ENCODE data around the gene POU2AF2. TPM values are rescaled to one million over a fixed set of nuclear protein-coding genes. Genes with fewer than 3 reads are reported as not detected.

POU2AF2 gene
- total RNA-seq, 1 experiment from 2014 or later = not detected

GRCh38 chr11:111253630-111254029, 8.1 kb downstream of the POU2AF2 start:
- Histone ChIP-seq H3K4ac (ENCODE audit: low read depth, low read length) (no peak overlapping the region), H3K4me1 (ENCODE audit: insufficient read depth, low read length) (no peaks in the 10 kb centered on the region)

More at GRCh38 chr11:111253630-111254029, 8.1 kb downstream of the POU2AF2 start:
- no peak overlapping the region for H2BK5ac ChIP-seq (ENCODE audit: insufficient read length, low read length)
- Mint-ChIP-seq H3K27ac (no peak overlapping the region), H3K4me3 (no peak overlapping the region), H3K27me3 (ENCODE audit: low read depth) (no peaks in the 10 kb centered on the region), H3K4me1 (no peaks in the 10 kb centered on the region; a peak in 1 of 4 replicates), H3K36me3 (ENCODE audit: insufficient read depth in 1 of 3, low read depth in 3 of 3) (no peaks in the 10 kb centered on the region), H3K9me3 (no peaks in the 10 kb centered on the region)
- no peak for TF ChIP-seq CTCF (conservative IDR thresholded peaks at IDR 0.05)
- H3K56ac ChIP-seq (ENCODE audit: insufficient read length, low read depth, low read length) = no peak overlapping the region
- H3K79me2 ChIP-seq (ENCODE audit: insufficient read depth, low read length) = no peaks in the 10 kb centered on the region
- DNase-seq = no peak
- no peaks in the 10 kb centered on the region for H3K79me1 ChIP-seq (ENCODE audit: insufficient read depth, low read depth, low read length, poor library complexity, severe bottlenecking)
- no peak overlapping the region for H4K8ac ChIP-seq (replicated peaks; ENCODE audit: insufficient read length, low read depth, low read length)
- H4K5ac ChIP-seq (ENCODE audit: insufficient read length, low read depth, low read length) = no peak overlapping the region
- H2AFZ ChIP-seq (ENCODE audit: low read length) = no peak overlapping the region
- no peak overlapping the region for H2BK15ac ChIP-seq (ENCODE audit: low read depth, low read length)
- no peak overlapping the region for H3K18ac ChIP-seq (ENCODE audit: insufficient read length, low read depth, low read length)
- H3K23me2 ChIP-seq (ENCODE audit: insufficient read length, low read depth, low read length, poor library complexity, severe bottlenecking) = no peaks in the 10 kb centered on the region
- no CpG with 5 or more reads among the region's 5 CpGs for WGBS (ENCODE audit: extremely low coverage, insufficient read length, low lambda C conversion rate)
- no peaks in the 10 kb centered on the region for H3K9me3 ChIP-seq (ENCODE audit: control insufficient read depth, low read depth, low read length)
- H3T11ph ChIP-seq (ENCODE audit: low read length) = no peak overlapping the region
- no peak overlapping the region for H4K91ac ChIP-seq (ENCODE audit: insufficient read length, low read depth, low read length)
- no peak overlapping the region for H3K14ac ChIP-seq (ENCODE audit: insufficient read depth, low read length)
- no peak overlapping the region for H2BK12ac ChIP-seq (ENCODE audit: insufficient read length, low read depth, low read length)
- no peak overlapping the region for H3K9ac ChIP-seq (ENCODE audit: extremely low read depth, insufficient read length, low read length)
- no peak overlapping the region for H2BK120ac ChIP-seq (ENCODE audit: low read depth, low read length, poor library complexity, severe bottlenecking)
- H3K4me2 ChIP-seq (ENCODE audit: insufficient read depth, insufficient read length, low read length) = no peak overlapping the region
- H4K20me1 ChIP-seq (ENCODE audit: control insufficient read depth, insufficient read depth, insufficient read length) = no peaks in the 10 kb centered on the region
- no peak overlapping the region for H3K27ac ChIP-seq (ENCODE audit: insufficient read length, low read depth, low read length)
- no peaks in the 10 kb centered on the region for H3K27me3 ChIP-seq (ENCODE audit: insufficient read depth, low read length)
- H2BK20ac ChIP-seq (ENCODE audit: low read depth, low read length, poor library complexity, severe bottlenecking) = no peak overlapping the region
- no peak overlapping the region for H2AK5ac ChIP-seq (ENCODE audit: insufficient read length, low read length)
- H3K23ac ChIP-seq (ENCODE audit: insufficient read length, low read depth, low read length) = no peak overlapping the region

Data from H9 (cell line).